ENCODE measurements around the gene PAX2.

Gene PAX2

GRCh38 chr10:100724531-100725027 lies 20.8 kb upstream of the PAX2 start:
- DNase-seq (ENCODE audit: low read depth in 2 of 2), result no peak

DNA sequence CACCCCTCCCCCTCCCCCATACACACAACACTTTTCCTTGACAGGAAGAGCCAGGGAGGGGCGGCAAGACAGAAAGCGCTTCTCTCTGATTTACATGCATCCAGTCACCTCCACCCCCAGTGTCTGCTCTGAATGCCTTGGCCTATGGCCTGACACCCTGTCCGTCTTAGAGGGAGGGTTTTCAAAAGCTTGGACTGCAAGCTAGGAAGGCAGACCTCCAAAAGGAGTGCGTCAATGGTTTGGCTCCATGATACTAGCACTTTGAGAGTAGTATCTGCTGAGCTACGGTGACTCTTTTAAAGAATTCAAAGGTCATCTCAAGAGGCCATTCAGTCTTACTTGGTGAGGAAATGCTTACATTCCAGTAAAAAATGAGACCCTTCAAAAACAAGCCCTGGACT lies 20.3 kb upstream of the PAX2 start:
- no peak for DNase-seq (ENCODE audit: low read depth in 2 of 2)

- DNase-seq (ENCODE audit: low read depth in 2 of 2), result no peak
Observed at GRCh38 chr10:100725869-100726426, 19.4 kb upstream of the PAX2 start.

GRCh38 chr10:100727808-100728207 lies 17.6 kb upstream of the PAX2 start:
- DNase-seq (ENCODE audit: low read depth in 2 of 2), result no peak

DNA sequence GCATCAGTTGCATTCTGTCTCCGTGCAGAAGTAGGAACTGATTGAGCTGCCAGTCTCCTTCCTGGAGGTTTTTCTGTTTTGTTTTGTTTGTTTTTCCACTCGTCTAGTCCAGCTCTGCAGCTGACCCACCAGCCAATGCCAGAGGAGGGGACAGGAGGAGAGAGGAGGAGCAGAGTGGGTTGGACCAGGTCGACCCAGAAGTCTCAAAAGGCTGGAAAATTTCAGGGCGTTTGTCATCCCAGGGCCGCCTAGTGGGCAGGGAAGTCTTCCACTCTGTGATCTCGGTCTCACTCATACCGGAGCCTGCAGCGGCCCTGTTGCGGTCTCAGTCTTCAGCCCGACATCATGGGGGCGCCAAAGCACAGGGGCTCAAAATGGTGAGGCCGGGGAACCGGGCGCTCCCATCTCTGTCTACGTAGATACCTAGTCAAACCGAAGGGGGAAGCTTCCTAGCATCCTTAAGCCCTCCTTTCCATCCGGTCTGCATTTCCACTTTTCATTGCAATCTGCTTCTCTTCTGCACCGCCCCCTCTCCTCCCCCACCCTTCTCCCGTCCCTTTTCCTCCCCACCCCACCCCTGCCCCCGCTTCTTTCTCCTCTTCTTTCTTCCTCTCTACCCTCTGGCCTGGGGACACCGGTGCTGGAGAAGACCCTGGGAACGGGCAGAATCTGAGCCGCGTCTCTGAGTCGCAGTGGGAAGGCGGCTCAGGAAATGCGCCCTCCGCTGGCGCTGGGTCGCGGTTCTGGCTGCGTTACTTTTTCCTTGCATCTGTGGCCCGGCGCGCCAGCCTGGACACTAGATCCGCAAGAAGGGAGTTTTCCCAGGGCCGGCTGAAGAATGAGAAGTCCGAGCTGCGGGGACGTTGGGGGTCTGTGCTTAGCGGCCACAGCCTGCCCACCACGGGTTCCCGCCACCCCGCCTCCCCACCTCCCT lies 16.2 kb upstream of the PAX2 start:
- no peak for DNase-seq (ENCODE audit: low read depth in 2 of 2)

DNA sequence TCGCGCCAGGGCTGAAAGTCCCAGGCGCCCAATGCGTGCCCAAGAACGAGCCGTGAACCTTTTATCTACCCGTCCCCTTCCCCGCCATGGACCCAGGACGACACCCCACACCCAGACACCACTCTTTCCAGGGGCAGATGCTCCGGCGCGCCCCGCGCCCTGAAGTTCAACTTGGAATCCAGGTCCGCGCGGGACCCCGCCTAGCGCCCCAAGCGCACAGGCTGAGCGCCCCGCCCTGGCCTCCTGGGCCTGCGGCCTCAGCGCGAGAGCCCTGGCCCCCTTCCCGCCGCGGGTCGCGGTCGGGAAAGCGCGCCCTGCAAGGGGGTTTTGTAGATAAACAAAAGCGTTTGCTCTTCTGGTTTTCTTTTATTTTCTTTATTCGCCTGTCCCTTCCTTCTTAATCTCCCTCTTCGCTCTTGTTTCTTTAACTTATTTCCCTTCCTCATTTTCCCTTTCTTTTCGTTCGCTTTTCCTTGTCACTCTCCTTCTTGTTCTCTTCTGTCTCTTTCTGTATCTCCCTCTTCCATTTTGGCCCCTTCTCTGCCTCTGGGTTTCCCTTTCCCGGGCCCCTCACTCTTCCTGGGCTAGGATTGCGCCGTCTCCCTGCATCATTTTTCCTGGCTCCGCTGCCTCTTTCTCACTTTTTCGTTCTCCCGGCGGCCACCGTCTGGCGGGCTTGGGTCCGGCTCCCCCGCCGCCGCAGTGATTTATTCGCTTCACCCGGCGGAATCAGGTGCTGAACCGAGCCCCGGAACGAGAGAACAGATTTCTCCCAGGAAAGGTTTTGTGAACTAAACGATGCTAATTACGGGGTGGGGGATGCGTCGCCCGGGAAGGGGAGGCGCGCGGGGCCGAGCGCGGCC lies 15.3 kb upstream of the PAX2 start:
- no peak for DNase-seq (ENCODE audit: low read depth in 2 of 2)

DNA sequence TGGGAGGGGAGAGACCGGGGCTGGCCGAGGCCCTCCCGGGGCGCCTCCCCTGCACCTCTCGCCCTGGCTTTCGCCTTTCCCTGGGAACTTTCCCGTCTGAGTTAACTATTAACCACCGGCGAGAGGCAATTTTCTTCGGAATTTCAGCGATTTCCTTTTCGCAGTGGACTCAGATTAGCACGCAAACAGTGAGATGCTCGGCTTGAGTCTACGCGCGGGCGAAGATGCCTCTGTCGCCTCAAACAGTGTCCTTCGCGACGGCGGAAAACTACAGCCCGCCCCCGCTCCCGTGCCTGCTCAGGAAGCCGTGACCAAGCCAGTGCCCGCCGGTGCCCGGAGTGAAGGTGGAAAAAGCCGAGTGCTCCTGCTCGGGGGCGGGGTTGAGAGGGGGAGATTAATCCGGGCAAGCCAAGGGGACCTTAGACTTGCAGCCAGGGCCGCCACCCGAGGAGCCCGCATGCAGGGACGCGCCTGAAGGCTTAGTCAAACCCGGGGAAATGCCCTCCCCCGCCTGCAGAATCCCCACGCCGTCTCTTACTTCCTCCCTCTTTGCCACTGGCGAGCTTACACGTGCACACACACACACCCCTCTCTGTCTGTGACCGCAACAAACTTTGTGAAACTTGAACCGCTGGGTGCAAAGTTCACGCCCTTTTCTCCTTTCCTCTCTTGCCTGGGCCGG lies 14.5 kb upstream of the PAX2 start:
- no peak for DNase-seq (ENCODE audit: low read depth in 2 of 2)

DNA sequence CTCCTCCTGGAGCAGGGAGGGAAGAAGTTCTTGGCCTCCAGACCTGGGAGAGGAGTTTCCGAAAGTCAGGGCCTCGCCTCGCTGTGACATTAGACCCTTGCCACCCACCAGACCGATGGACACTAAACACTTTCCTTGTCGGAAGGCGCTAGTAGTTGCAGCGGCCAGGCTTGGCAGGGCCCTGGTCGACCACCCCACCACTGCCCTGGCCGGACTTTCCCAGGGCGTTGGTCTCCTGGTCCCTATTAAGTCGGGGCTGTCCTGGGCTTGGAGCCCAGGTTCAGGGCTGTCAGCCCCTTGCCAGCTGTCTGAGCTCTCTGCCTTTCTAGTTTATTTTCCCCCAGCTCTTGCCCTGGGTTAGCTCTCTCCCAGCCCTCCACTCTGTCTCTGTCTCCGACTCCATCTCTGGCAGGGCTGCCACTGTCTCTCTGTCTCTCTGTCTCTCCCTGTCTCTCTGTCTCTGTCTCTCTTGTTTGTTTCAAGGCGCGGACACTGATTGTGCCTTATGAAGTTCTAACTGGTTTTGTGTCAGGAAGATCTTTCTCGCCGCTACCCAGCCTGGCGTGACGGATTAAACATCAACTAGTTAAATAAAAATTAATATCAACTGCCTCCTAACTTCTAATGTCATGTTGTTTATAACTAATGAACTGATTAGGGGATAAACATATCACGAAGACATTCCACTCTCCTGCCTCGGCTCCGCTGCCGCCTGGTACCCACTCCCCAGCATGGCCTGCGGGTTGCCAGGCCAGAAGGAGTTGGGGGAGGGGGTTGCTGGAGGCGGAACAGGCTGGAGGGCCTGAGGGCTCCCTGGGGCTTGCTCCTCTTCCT lies 13.8 kb upstream of the PAX2 start:
- DNase-seq (ENCODE audit: low read depth in 2 of 2), result no peak

- DNase-seq (ENCODE audit: low read depth in 2 of 2), result no peak
Observed at GRCh38 chr10:100732241-100732596, 13.2 kb upstream of the PAX2 start.

DNA sequence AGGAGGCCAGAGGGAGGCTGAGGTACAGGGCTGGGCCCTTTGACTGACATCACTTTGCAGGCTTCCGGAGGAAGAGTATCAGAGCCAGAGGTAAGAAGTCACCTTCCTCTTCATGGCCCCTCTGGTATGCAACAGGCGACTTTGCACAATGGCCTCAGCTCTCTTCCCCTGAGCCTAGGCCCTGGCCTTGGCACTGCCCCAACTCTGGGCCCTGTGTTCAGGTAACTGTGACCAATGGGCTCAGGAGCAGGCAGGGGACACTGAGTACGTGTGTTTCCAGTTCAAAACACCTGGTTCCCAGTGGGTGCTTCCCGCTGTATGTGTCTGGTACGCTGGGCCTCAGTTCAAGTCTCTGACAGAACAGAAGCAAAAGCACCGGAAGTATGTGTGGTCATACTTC lies 12.1 kb upstream of the PAX2 start:
- DNase-seq (ENCODE audit: low read depth in 2 of 2), result no peak

- no peak for DNase-seq (ENCODE audit: low read depth in 2 of 2)
Observed at GRCh38 chr10:100734295-100735086, 10.9 kb upstream of the PAX2 start.

DNA sequence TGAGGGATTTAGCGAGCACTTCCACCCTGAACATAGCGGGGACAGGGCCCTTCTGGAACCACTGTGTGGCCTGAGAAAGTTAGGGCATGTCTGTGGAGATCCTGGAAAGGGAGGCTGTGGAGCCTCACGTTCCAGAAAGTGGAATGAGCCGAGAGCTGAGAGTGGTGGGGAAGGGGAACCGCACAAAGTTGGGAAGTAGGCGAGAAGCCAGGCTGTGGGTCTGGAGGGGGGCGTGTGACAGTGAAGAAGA lies 10.4 kb upstream of the PAX2 start:
- DNase-seq (ENCODE audit: low read depth in 2 of 2), result no peak

DNA sequence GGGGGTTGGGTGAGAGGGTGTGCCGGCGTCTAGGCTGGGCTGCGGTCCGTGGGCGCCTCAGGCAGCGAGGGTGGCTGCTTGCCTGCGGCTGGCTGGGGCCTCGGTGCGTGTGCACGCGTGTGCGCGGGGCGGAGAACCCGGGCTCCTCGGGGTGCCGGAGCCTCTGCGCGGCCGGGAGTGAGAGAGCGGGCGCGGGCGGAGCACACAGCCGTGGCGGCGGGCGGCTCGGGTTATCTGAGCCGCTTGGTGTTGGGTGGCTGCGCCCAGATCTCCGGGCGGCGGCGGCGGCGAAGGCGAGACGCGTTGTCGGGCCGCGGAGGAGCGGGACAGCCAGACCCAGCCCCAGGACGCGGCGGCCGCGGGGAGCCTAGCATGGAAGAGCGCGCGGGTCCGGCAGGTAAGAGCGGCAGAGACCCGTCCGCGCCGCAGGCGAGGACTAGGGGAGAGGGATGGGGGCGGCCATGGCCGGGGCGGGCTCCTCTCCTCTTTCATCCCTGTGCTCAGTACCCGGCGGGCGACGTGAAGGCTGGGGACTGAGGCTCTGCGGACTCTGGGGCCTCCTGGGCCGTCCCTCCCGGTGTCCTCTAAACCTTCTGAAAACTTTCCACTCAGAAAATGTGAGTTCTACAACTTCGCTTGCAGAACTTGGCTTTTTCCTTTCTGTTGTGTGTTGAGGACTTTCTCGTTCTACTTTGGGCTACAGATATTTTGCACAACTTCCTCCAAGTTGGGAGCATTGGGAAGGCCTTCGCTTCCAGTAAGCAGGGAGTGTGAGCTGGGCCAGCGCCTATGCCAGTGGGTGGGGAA lies 9.8 kb upstream of the PAX2 start:
- no peak for DNase-seq (ENCODE audit: low read depth in 2 of 2)

GRCh38 chr10:100736144-100736808 lies 9.1 kb upstream of the PAX2 start:
- DNase-seq (ENCODE audit: low read depth in 2 of 2), result no peak

DNA sequence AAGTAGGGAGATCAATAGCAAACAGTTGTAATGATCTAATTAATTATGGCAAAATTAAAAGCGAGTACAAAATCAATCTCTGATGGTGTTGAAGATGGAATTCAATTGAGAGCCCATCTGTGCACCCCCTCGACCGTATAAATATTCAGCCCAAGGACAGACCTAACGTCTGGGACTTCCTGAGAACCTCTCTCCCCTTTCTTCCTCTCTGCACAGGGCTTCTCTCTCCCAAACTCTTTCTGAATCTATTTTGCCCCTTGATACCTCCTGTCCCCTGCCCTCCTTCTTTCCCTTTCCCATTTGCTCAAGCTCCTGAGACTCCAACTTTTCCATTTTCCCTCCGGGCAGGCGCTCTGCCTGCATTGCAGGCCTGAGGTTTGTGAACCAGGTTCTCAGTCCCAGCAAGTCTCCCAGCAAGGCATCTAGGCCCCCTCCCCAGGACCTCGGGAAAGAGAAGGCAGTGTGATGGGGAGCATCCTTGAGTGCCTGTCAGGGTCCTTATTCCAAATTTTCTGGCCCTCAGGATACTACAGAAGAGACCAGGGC lies 8.5 kb upstream of the PAX2 start:
- no peak for DNase-seq (ENCODE audit: low read depth in 2 of 2)

DNA sequence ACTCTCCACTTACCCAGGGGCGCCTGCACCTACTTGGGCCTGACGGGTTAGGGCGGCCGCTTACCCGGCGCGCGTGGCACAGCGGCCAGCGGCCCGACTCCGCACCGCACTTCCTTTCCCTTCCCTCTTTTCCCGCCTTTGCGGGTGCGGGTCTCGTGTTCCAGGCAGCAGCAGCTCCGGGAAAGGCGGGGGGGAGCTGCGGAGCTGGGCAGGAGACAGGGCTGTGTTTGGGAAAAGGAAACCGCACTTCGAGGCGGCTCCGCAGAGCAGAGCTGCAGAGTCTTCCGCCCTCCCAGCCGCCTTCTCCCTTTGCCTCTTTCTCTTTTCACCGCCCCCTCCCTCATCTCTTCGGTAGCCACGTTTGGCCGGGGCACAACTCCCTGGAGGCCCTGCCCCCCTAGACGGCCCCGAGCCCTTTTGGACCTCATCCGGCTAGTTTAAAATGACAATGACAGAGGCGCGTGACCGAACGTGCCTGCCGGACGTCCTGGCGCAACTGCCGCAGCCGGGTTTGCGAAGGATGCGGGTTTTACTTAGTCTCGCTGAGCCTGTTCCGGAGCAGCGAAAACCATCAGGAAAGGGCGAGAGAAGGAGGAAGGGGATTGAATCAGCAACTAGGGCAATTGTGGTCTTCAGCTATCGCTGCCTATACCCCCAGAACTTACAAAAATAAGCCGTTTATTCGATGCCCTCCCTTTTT lies 7.9 kb upstream of the PAX2 start:
- no peak for DNase-seq (ENCODE audit: low read depth in 2 of 2)

- DNase-seq (ENCODE audit: low read depth in 2 of 2), result no peak
Observed at GRCh38 chr10:100738055-100738827, 7.1 kb upstream of the PAX2 start.

Measured in stimulated activated CD8-positive, alpha-beta memory T cell treated with anti-CD3 and anti-CD28 coated beads, Interleukin-2, amount 100 ng/mL, for 1 hour (primary cell).